Nephron (organoid): Measurements from ENCODE around the gene ATP5F1D.

Experiments used
- H3K27ac Mint-ChIP-seq, 3 experiments: 2 replicates each; pipeline ENCODE4 v1.8.0; 2020; ENCODE audit warnings: mixed read lengths in 3 of 3, mild to moderate bottlenecking in 2 of 3, moderate library complexity in 1 of 3
- H3K27me3 Mint-ChIP-seq: 2 replicates; pipeline ENCODE4 v1.8.0; 2021; ENCODE audit warnings: low read depth, mild to moderate bottlenecking, moderate library complexity, mixed read lengths
- H3K36me3 Mint-ChIP-seq: 2 replicates; pipeline ENCODE4 v1.8.0; 2020; ENCODE audit warnings: low read depth, mixed read lengths
- H3K4me1 Mint-ChIP-seq: 2 replicates; pipeline ENCODE4 v1.8.0; 2020; ENCODE audit warnings: mixed read lengths
- H3K4me3 Mint-ChIP-seq, 3 experiments: 2 replicates each; pipeline ENCODE4 v1.8.0; 2020; ENCODE audit warnings: mild to moderate bottlenecking in 3 of 3, mixed read lengths in 3 of 3, moderate library complexity in 2 of 3
- H3K9me3 Mint-ChIP-seq: 2 replicates; pipeline ENCODE4 v1.8.0; 2020; ENCODE audit warnings: mixed read lengths
- CTCF ChIP-seq, 3 experiments: fragments of 200-600 bp; sonication (generic); IDR thresholded peaks; one replicate each; pipeline ENCODE4 v1.5.0; 2021; ENCODE audit warnings: antibody characterized with exemption in 3 of 3; ENCODE audit not compliant: unreplicated experiment in 3 of 3

ATP5F1D gene

GRCh38 chr19:1281569-1282287 is 40.2 kb downstream of the ATP5F1D start:
- Mint-ChIP-seq H3K36me3 (peaks cover 4% of the 10 kb centered on the region), H3K4me3 (peak overlapping the region; percentile 9 to 63 (median 47)), H3K9me3 (no peaks in the 10 kb centered on the region), H3K27ac (no peak overlapping the region), H3K27me3 (peaks cover 10% of the 10 kb centered on the region), H3K4me1 (peaks cover 19% of the 10 kb centered on the region)
- TF ChIP-seq CTCF (IDR thresholded peaks at IDR 0.05; ENCODE audit: unreplicated experiment in 3 of 3) = no peak

- Mint-ChIP-seq H3K27me3 (peaks cover 10% of the 10 kb centered on the region), H3K4me1 (peaks cover 19% of the 10 kb centered on the region), H3K4me3 (no peak overlapping the region), H3K36me3 (peaks cover 4% of the 10 kb centered on the region), H3K9me3 (no peaks in the 10 kb centered on the region), H3K27ac (no peak overlapping the region)
- TF ChIP-seq CTCF (IDR thresholded peaks at IDR 0.05; ENCODE audit: unreplicated experiment in 3 of 3) = no peak
Measured at GRCh38 chr19:1282588-1283206, 41.1 kb downstream of the ATP5F1D start.

GRCh38 chr19:1283207-1283916 is 41.8 kb downstream of the ATP5F1D start:
- H3K4me3 Mint-ChIP-seq = no peak overlapping the region
- peaks cover 19% of the 10 kb centered on the region for H3K4me1 Mint-ChIP-seq
- peaks cover 4% of the 10 kb centered on the region for H3K36me3 Mint-ChIP-seq
- H3K27ac Mint-ChIP-seq = no peak overlapping the region
- peaks cover 10% of the 10 kb centered on the region for H3K27me3 Mint-ChIP-seq
- H3K9me3 Mint-ChIP-seq = no peaks in the 10 kb centered on the region
- TF ChIP-seq CTCF (IDR thresholded peaks at IDR 0.05; ENCODE audit: unreplicated experiment in 3 of 3) = no peak

- Mint-ChIP-seq H3K4me3 (peak overlapping the region; percentile 76 to 83 (median 77)), H3K27ac (peak overlapping the region; percentile 20 to 64 (median 25)), H3K4me1 (peaks cover 19% of the 10 kb centered on the region), H3K9me3 (no peaks in the 10 kb centered on the region), H3K27me3 (peaks cover 10% of the 10 kb centered on the region), H3K36me3 (peaks cover 4% of the 10 kb centered on the region)
- no peak for TF ChIP-seq CTCF (IDR thresholded peaks at IDR 0.05; ENCODE audit: unreplicated experiment in 3 of 3)
Measured at GRCh38 chr19:1283917-1284292, 42.4 kb downstream of the ATP5F1D start.

- peak overlapping the region; percentile 64 to 68 (median 64) for H3K27ac Mint-ChIP-seq
- H3K4me3 Mint-ChIP-seq = peak overlapping the region; percentile 82 to 86 (median 84)
- H3K4me1 Mint-ChIP-seq = peaks cover 19% of the 10 kb centered on the region
- peaks cover 10% of the 10 kb centered on the region for H3K27me3 Mint-ChIP-seq
- peaks cover 4% of the 10 kb centered on the region for H3K36me3 Mint-ChIP-seq
- no peaks in the 10 kb centered on the region for H3K9me3 Mint-ChIP-seq
- no peak for TF ChIP-seq CTCF (IDR thresholded peaks at IDR 0.05; ENCODE audit: unreplicated experiment in 3 of 3)
Measured at GRCh38 chr19:1284293-1284978, 42.9 kb downstream of the ATP5F1D start.
